Neural cell (in vitro differentiated cells): Measurements from ENCODE around the gene USP37. TPM values are rescaled to one million over a fixed set of nuclear protein-coding genes. Genes with fewer than 3 reads are reported as not detected.
"Not testable (repeated sequence)": the region's sequence is repeated elsewhere in the genome, so short reads cannot be mapped to it uniquely, and the experiment has no call there.

Experiments
- H2AFZ ChIP-seq: fragments of 200-600, 300-800 bp; sonication (generic), shearing (Covaris generic); 2 replicates; pipeline ENCODE4 v1.6.0; 2014; ENCODE audit warnings: low read depth, mild to moderate bottlenecking, antibody characterized with exemption, low read length, moderate library complexity
- H3F3A ChIP-seq: fragments of 200-600 bp; shearing (Covaris generic); 2 replicates; pipeline ENCODE4 v1.6.1; 2016; ENCODE audit warnings: mild to moderate bottlenecking, moderate library complexity, mixed read lengths, antibody characterized with exemption, low read length; ENCODE audit not compliant: insufficient read depth, poor library complexity, severe bottlenecking
- H3K27ac ChIP-seq: fragments of 200-600, 300-800 bp; sonication (generic), shearing (Covaris generic); 2 replicates; pipeline ENCODE4 v1.5.1; 2014; ENCODE audit warnings: mild to moderate bottlenecking, low read length, moderate library complexity
- H3K27me3 ChIP-seq: fragments of 300-800, 200-600 bp; sonication (generic), shearing (Covaris generic); 2 replicates; pipeline ENCODE4 v1.6.0; 2014; ENCODE audit warnings: mild to moderate bottlenecking, low read depth, low read length, moderate library complexity; ENCODE audit not compliant: insufficient read depth
- H3K36me3 ChIP-seq: fragments of 300-800, 200-600 bp; sonication (generic), shearing (Covaris generic); 2 replicates; pipeline ENCODE4 v1.5.1; 2014; ENCODE audit warnings: mild to moderate bottlenecking, antibody characterized with exemption, low read length, moderate library complexity; ENCODE audit not compliant: insufficient read depth
- H3K4me2 ChIP-seq: fragments of 300-800, 200-600 bp; sonication (generic), shearing (Covaris generic); 2 replicates; pipeline ENCODE4 v1.6.0; 2014; ENCODE audit warnings: mild to moderate bottlenecking, low read length
- H3K4me3 ChIP-seq: fragments of 300-800, 200-600 bp; sonication (generic), shearing (Covaris generic); 2 replicates; pipeline ENCODE4 v1.5.1; 2014; ENCODE audit warnings: mild to moderate bottlenecking, low read length, moderate library complexity
- H3K79me2 ChIP-seq: fragments of 200-600 bp; shearing (Covaris generic); replicated peaks from 2 replicates; pipeline ENCODE4 v1.6.0; 2014; ENCODE audit warnings: mild to moderate bottlenecking, low read length, moderate library complexity; ENCODE audit not compliant: insufficient read depth
- H3K9ac ChIP-seq: fragments of 300-800, 200-600 bp; sonication (generic), shearing (Covaris generic); 2 replicates; pipeline ENCODE4 v1.6.1; 2016; ENCODE audit warnings: mild to moderate bottlenecking, low read length, mixed read lengths
- H3K9me2 ChIP-seq: fragments of 200-600 bp; shearing (Covaris generic); 2 replicates; pipeline ENCODE4 v1.6.1; 2016; ENCODE audit warnings: mild to moderate bottlenecking, low read length, mixed read lengths; ENCODE audit not compliant: insufficient read depth
- H3K9me3 ChIP-seq: fragments of 200-600, 300-800 bp; sonication (generic), shearing (Covaris generic); 2 replicates; pipeline ENCODE4 v1.6.1; 2016; ENCODE audit warnings: mild to moderate bottlenecking, mixed run types, low read length, moderate library complexity, mixed read lengths
- H4K20me1 ChIP-seq: fragments of 200-600 bp; shearing (Covaris generic); 2 replicates; pipeline ENCODE4 v1.6.1; 2016; ENCODE audit warnings: mild to moderate bottlenecking, mixed run types; ENCODE audit not compliant: insufficient read depth
- EP300 ChIP-seq: fragments of 450-650 bp; conservative IDR thresholded peaks from 2 replicates; pipeline ENCODE4 v1.6.1; 2014; ENCODE audit warnings: antibody characterized with exemption, mild to moderate bottlenecking, moderate library complexity; ENCODE audit not compliant: poor library complexity, severe bottlenecking
- EZH2 ChIP-seq: fragments of 200-600, 300-800 bp; shearing (Covaris generic), sonication (generic); IDR thresholded peaks from 2 replicates; pipeline ENCODE4 v1.6.1; 2014; ENCODE audit warnings: antibody characterized with exemption, low read length, borderline replicate concordance, mild to moderate bottlenecking; ENCODE audit not compliant: insufficient read depth, poor library complexity, severe bottlenecking
- MXI1 ChIP-seq: fragments of 450-650 bp; conservative IDR thresholded peaks from 2 replicates; pipeline ENCODE4 v1.6.1; 2014; ENCODE audit warnings: antibody characterized with exemption, mild to moderate bottlenecking; ENCODE audit not compliant: poor library complexity, severe bottlenecking
- POLR2AphosphoS5 ChIP-seq: IDR thresholded peaks from 2 replicates; pipeline ENCODE4 v1.6.1; 2012
- RAD21 ChIP-seq: fragments of 450-650 bp; conservative IDR thresholded peaks from 2 replicates; pipeline ENCODE4 v1.6.1; 2014; ENCODE audit warnings: antibody characterized with exemption, mild to moderate bottlenecking, moderate library complexity
- SMC3 ChIP-seq: fragments of 450-650 bp; conservative IDR thresholded peaks from 2 replicates; pipeline ENCODE4 v1.6.1; 2014; ENCODE audit warnings: antibody characterized with exemption, mild to moderate bottlenecking, moderate library complexity; ENCODE audit not compliant: poor library complexity
- TAF1 ChIP-seq: IDR thresholded peaks from 2 replicates; pipeline ENCODE4 v1.6.1; 2012; ENCODE audit warnings: low read depth
- polyA plus RNA-seq: library from polyadenylated mRNA; depleted of rRNA; stranded (reverse); fragments of >200 nt; gene quantifications from 2 replicates; pipeline ENCODE4 v1.2.3, GENCODE V29; 2014
- TF ChIP-seq, protein P1 (sequence below): IDR thresholded peaks from 2 replicates; pipeline ENCODE4 v1.6.1; 2012; ENCODE audit warnings: borderline replicate concordance
- TF ChIP-seq, protein P2 (sequence below): fragments of 450-650 bp; IDR thresholded peaks from 2 replicates; pipeline ENCODE4 v1.5.1; 2014; ENCODE audit warnings: antibody characterized with exemption, mild to moderate bottlenecking, moderate library complexity; ENCODE audit not compliant: poor library complexity, severe bottlenecking

USP37 gene
- polyA plus RNA-seq, 1 donor from 2014 or later = 16.5 TPM

DNA sequence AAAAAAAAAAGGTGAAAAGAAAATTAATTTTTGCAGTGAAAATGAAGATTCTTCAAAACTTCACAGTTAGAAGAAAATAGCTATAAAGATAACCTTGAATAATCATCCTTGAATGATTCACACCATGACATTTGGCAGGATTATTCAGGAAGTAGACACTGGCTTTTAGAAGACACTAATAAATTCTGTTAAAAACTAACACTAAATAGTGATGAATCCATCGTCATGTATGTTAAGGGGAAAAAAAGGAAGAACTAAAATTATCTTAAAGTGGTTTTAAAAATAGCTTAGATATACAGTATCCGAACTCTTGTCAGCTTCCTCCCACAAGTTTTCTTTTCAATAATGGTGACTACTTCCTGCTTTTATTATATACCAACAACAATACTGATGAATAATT, 10.2 kb downstream of the USP37 start:
- H3K4me3 ChIP-seq = no peak overlapping the region
- TF ChIP-seq, protein P1, sequence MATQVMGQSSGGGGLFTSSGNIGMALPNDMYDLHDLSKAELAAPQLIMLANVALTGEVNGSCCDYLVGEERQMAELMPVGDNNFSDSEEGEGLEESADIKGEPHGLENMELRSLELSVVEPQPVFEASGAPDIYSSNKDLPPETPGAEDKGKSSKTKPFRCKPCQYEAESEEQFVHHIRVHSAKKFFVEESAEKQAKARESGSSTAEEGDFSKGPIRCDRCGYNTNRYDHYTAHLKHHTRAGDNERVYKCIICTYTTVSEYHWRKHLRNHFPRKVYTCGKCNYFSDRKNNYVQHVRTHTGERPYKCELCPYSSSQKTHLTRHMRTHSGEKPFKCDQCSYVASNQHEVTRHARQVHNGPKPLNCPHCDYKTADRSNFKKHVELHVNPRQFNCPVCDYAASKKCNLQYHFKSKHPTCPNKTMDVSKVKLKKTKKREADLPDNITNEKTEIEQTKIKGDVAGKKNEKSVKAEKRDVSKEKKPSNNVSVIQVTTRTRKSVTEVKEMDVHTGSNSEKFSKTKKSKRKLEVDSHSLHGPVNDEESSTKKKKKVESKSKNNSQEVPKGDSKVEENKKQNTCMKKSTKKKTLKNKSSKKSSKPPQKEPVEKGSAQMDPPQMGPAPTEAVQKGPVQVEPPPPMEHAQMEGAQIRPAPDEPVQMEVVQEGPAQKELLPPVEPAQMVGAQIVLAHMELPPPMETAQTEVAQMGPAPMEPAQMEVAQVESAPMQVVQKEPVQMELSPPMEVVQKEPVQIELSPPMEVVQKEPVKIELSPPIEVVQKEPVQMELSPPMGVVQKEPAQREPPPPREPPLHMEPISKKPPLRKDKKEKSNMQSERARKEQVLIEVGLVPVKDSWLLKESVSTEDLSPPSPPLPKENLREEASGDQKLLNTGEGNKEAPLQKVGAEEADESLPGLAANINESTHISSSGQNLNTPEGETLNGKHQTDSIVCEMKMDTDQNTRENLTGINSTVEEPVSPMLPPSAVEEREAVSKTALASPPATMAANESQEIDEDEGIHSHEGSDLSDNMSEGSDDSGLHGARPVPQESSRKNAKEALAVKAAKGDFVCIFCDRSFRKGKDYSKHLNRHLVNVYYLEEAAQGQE = no peak
- TF ChIP-seq TAF1 (no peak), EZH2 (no peak), EP300 (no peak), SMC3 (no peak), RAD21 (no peak), POLR2AphosphoS5 (no peak), MXI1 (no peak)
- TF ChIP-seq, protein P2, sequence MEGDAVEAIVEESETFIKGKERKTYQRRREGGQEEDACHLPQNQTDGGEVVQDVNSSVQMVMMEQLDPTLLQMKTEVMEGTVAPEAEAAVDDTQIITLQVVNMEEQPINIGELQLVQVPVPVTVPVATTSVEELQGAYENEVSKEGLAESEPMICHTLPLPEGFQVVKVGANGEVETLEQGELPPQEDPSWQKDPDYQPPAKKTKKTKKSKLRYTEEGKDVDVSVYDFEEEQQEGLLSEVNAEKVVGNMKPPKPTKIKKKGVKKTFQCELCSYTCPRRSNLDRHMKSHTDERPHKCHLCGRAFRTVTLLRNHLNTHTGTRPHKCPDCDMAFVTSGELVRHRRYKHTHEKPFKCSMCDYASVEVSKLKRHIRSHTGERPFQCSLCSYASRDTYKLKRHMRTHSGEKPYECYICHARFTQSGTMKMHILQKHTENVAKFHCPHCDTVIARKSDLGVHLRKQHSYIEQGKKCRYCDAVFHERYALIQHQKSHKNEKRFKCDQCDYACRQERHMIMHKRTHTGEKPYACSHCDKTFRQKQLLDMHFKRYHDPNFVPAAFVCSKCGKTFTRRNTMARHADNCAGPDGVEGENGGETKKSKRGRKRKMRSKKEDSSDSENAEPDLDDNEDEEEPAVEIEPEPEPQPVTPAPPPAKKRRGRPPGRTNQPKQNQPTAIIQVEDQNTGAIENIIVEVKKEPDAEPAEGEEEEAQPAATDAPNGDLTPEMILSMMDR = no peak
- H3K4me2 ChIP-seq = no peak overlapping the region
- no peak overlapping the region for H3K9ac ChIP-seq
- H3K27ac ChIP-seq = no peak overlapping the region
- no peaks in the 10 kb centered on the region for H3K9me3 ChIP-seq
- H3K36me3 ChIP-seq = peaks cover 10% of the 10 kb centered on the region
- no peaks in the 10 kb centered on the region for H4K20me1 ChIP-seq
- H3F3A ChIP-seq = no peaks in the 10 kb centered on the region
- no peaks in the 10 kb centered on the region for H3K9me2 ChIP-seq
- no peaks in the 10 kb centered on the region for H3K79me2 ChIP-seq
- H3K27me3 ChIP-seq = no peaks in the 10 kb centered on the region
- H2AFZ ChIP-seq = no peak overlapping the region

DNA sequence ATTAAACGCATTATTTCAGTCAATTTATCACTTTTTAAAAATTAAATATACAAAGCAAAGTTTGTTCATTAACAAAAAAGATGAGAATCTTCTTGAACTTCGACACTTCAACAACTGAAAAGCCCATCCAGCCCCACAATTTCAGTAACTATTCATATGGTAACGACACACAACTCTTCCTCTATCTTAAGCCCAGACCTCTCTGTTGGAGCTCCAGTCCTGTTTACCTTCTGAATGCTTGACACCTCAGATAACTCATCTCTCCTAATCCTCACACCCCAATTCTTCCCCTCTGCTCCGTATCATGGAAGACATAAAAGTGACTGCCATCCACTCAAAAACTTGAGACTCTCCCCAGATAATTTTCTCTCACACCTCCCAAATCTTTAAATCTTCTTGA, 12.6 kb downstream of the USP37 start:
- Histone ChIP-seq H3K4me2 (no peak overlapping the region), H4K20me1 (no peaks in the 10 kb centered on the region), H2AFZ (no peak overlapping the region), H3K36me3 (peaks cover 12% of the 10 kb centered on the region), H3F3A (no peaks in the 10 kb centered on the region), H3K79me2 (no peaks in the 10 kb centered on the region), H3K27ac (no peak overlapping the region), H3K9me2 (no peaks in the 10 kb centered on the region), H3K9me3 (no peaks in the 10 kb centered on the region), H3K9ac (no peak overlapping the region), H3K4me3 (no peak overlapping the region), H3K27me3 (no peaks in the 10 kb centered on the region)
- TF ChIP-seq EZH2 (no peak), RAD21 (no peak), EP300 (no peak), SMC3 (no peak), POLR2AphosphoS5 (no peak), MXI1 (no peak), TAF1 (no peak)
- TF ChIP-seq, protein P2 = no peak
- TF ChIP-seq, protein P1 = no peak

DNA sequence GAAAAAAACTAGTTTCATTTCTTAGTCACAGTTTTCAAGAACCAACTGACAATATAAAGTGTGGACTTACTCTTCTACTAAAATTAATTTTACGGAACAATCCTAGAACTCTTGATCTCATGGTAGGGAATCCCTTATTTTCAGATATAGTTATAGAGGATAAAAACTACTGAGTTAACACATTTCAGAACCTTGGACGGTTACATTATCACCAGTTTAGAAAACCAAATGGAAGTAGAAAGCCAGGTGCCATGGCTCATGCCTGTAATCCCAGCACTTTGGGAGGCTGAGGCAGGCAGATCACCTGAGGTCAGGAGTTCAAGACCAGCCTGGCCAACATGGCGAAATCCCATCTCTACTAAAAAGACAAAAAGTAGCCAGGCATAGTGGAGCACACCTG, 13.9 kb downstream of the USP37 start:
- H3K27ac ChIP-seq, H3F3A ChIP-seq, H2AFZ ChIP-seq, H4K20me1 ChIP-seq, H3K4me3 ChIP-seq, H3K9me2 ChIP-seq, H3K9me3 ChIP-seq, H3K27me3 ChIP-seq, H3K4me2 ChIP-seq, H3K9ac ChIP-seq, H3K79me2 ChIP-seq: not testable (repeated sequence)
- H3K36me3 ChIP-seq = peaks cover 12% of the 10 kb centered on the region
